WTC11 (cell line): ENCODE results near the gene CTNNA3. TPM values are rescaled to one million over a fixed set of nuclear protein-coding genes. Genes with fewer than 3 reads are reported as not detected.

Experiments
- ATAC-seq: fragments of 200-7000 bp; cut with Tn5 transposase; 2 replicates; pipeline ENCODE4 v1.10.0; 2021; ENCODE audit warnings: mild to moderate bottlenecking, moderate library complexity
- CTCF ChIA-PET: fragments of 300-600 bp; sonication (Branson Sonifier 250); formaldehyde crosslinking; loops from one replicate; lab custom pipeline; 2021; ENCODE audit warnings: antibody characterized with exemption; lab: Charles Lee
- POLR2A ChIA-PET: fragments of 350-600 bp; sonication (Branson Sonifier 250); formaldehyde crosslinking; loops from one replicate; lab custom pipeline; 2021; ENCODE audit warnings: antibody characterized with exemption; lab: Charles Lee
- DNase-seq: peaks from one replicate; pipeline ENCODE4 v3.0.0; 2021; ENCODE audit warnings: low spot score
- H3K27ac Mint-ChIP-seq: 2 replicates; pipeline ENCODE4 v1.8.0; 2021; ENCODE audit warnings: mixed read lengths
- H3K27me3 Mint-ChIP-seq: 2 replicates; pipeline ENCODE4 v1.8.0; 2021; ENCODE audit warnings: low read depth, mild to moderate bottlenecking, moderate library complexity, mixed read lengths
- H3K36me3 Mint-ChIP-seq: 2 replicates; pipeline ENCODE4 v1.8.0; 2021; ENCODE audit warnings: mixed read lengths
- H3K4me1 Mint-ChIP-seq: 2 replicates; pipeline ENCODE4 v1.8.0; 2022; ENCODE audit warnings: mixed read lengths
- H3K4me3 Mint-ChIP-seq: 2 replicates; pipeline ENCODE4 v1.8.0; 2021; ENCODE audit warnings: mild to moderate bottlenecking, moderate library complexity, mixed read lengths
- H3K9me3 Mint-ChIP-seq: 2 replicates; pipeline ENCODE4 v1.8.0; 2021; ENCODE audit warnings: mixed read lengths
- ATF1 ChIP-seq: sonication (generic); formaldehyde crosslinking; IDR thresholded peaks from 2 replicates; pipeline ENCODE4 v1.8.1; 2023; ENCODE audit warnings: mild to moderate bottlenecking, moderate library complexity, missing genetic modification reagents
- ATF3 ChIP-seq: sonication (generic); formaldehyde crosslinking; conservative IDR thresholded peaks from 2 replicates; pipeline ENCODE4 v1.8.1; 2022; ENCODE audit warnings: mild to moderate bottlenecking, missing genetic modification reagents
- CREB1 ChIP-seq: sonication (generic); formaldehyde crosslinking; IDR thresholded peaks from 2 replicates; pipeline ENCODE4 v1.8.0; 2023; ENCODE audit warnings: mild to moderate bottlenecking, missing genetic modification reagents
- EMX1 ChIP-seq: fragments of 250-450 bp; sonication (Bioruptor Pico); IDR thresholded peaks from 2 replicates; pipeline ENCODE4 v1.8.0; 2021; ENCODE audit warnings: mild to moderate bottlenecking
- ESRRA ChIP-seq: sonication (generic); formaldehyde crosslinking; IDR thresholded peaks from 2 replicates; pipeline ENCODE4 v1.8.1; 2022; ENCODE audit warnings: mild to moderate bottlenecking, missing genetic modification reagents, borderline replicate concordance
- FOXP1 ChIP-seq: sonication (generic); formaldehyde crosslinking; IDR thresholded peaks from 2 replicates; pipeline ENCODE4 v1.8.0; 2022; ENCODE audit warnings: missing genetic modification reagents, mild to moderate bottlenecking, moderate library complexity, borderline replicate concordance
- HMGA2 ChIP-seq: fragments of 250-450 bp; sonication (Bioruptor Pico); IDR thresholded peaks from 2 replicates; pipeline ENCODE4 v1.4.0; 2021; ENCODE audit warnings: mild to moderate bottlenecking, moderate library complexity
- KAT7 ChIP-seq: sonication (generic); formaldehyde crosslinking; IDR thresholded peaks from 2 replicates; pipeline ENCODE4 v1.8.1; 2023; ENCODE audit warnings: missing genetic modification reagents, mild to moderate bottlenecking, borderline replicate concordance
- MXD4 ChIP-seq: fragments of 250-450 bp; sonication (Bioruptor Pico); IDR thresholded peaks from 2 replicates; pipeline ENCODE4 v1.8.0; 2021; ENCODE audit warnings: mild to moderate bottlenecking, moderate library complexity, borderline replicate concordance
- NFATC4 ChIP-seq: fragments of 250-450 bp; sonication (Bioruptor Pico); IDR thresholded peaks from 2 replicates; pipeline ENCODE4 v1.9.0; 2021; ENCODE audit warnings: mild to moderate bottlenecking
- NFE2L1 ChIP-seq: sonication (generic); formaldehyde crosslinking; IDR thresholded peaks from 2 replicates; pipeline ENCODE4 v1.8.1; 2023; ENCODE audit warnings: missing genetic modification reagents
- NR1H2 ChIP-seq: sonication (generic); formaldehyde crosslinking; IDR thresholded peaks from 2 replicates; pipeline ENCODE4 v1.9.0; 2021; ENCODE audit warnings: mild to moderate bottlenecking, moderate library complexity, missing genetic modification reagents
- OVOL2 ChIP-seq: fragments of 250-450 bp; sonication (Bioruptor Pico); IDR thresholded peaks from 2 replicates; pipeline ENCODE4 v1.9.0; 2021; ENCODE audit warnings: mild to moderate bottlenecking, borderline replicate concordance
- RELA ChIP-seq: sonication (generic); formaldehyde crosslinking; IDR thresholded peaks from 2 replicates; pipeline ENCODE4 v1.8.1; 2022; ENCODE audit warnings: missing genetic modification reagents, mild to moderate bottlenecking, borderline replicate concordance
- ZBTB21 ChIP-seq: sonication (generic); formaldehyde crosslinking; IDR thresholded peaks from 2 replicates; pipeline ENCODE4 v1.8.1; 2023; ENCODE audit warnings: mild to moderate bottlenecking, missing genetic modification reagents, borderline replicate concordance
- ZMAT4 ChIP-seq: fragments of 250-450 bp; sonication (Bioruptor Pico); IDR thresholded peaks from 2 replicates; pipeline ENCODE4 v1.9.0; 2021; ENCODE audit warnings: mild to moderate bottlenecking
- ZNF121 ChIP-seq: sonication (generic); formaldehyde crosslinking; IDR thresholded peaks from 2 replicates; pipeline ENCODE4 v1.8.0; 2023; ENCODE audit warnings: missing genetic modification reagents
- ZNF138 ChIP-seq: sonication (generic); formaldehyde crosslinking; conservative IDR thresholded peaks from 2 replicates; pipeline ENCODE4 v1.8.1; 2022; ENCODE audit warnings: mild to moderate bottlenecking, moderate library complexity, missing genetic modification reagents
- ZNF423 ChIP-seq: fragments of 250-450 bp; sonication (Bioruptor Pico); IDR thresholded peaks from 2 replicates; pipeline ENCODE4 v2.1.2; 2022; ENCODE audit warnings: mild to moderate bottlenecking, moderate library complexity
- total RNA-seq: library from RNA; stranded (reverse); gene quantifications from 3 replicates; pipeline ENCODE4 v1.2.3, GENCODE V29; 2021
- TF ChIP-seq, protein P1 (sequence below): fragments of 200-600 bp; IDR thresholded peaks from 2 replicates; pipeline ENCODE4 v1.8.0; 2022; ENCODE audit warnings: antibody characterized with exemption
- TF ChIP-seq, protein P2 (sequence below): sonication (generic); formaldehyde crosslinking; IDR thresholded peaks from 2 replicates; pipeline ENCODE4 v1.8.0; 2022; ENCODE audit warnings: mild to moderate bottlenecking, missing genetic modification reagents
- TF ChIP-seq, protein P3 (sequence below): sonication (generic); formaldehyde crosslinking; IDR thresholded peaks from 2 replicates; pipeline ENCODE4 v1.8.1; 2023; ENCODE audit warnings: mild to moderate bottlenecking, missing genetic modification reagents, moderate library complexity
- TF ChIP-seq, protein P4 (sequence below): sonication (generic); formaldehyde crosslinking; IDR thresholded peaks from 2 replicates; pipeline ENCODE4 v1.8.1; 2022; ENCODE audit warnings: missing genetic modification reagents, borderline replicate concordance
- TF ChIP-seq, protein P5 (sequence below): sonication (generic); formaldehyde crosslinking; IDR thresholded peaks from 2 replicates; pipeline ENCODE4 v1.8.1; 2023; ENCODE audit warnings: mild to moderate bottlenecking, missing genetic modification reagents, moderate library complexity

The CTNNA3 gene
- total RNA-seq, 1 experiment from 2014 or later = 6.1 TPM

GRCh38 chr10:66366163-66366562, 1329.8 kb downstream of the CTNNA3 start (continued):
- TF ChIP-seq, protein P1, sequence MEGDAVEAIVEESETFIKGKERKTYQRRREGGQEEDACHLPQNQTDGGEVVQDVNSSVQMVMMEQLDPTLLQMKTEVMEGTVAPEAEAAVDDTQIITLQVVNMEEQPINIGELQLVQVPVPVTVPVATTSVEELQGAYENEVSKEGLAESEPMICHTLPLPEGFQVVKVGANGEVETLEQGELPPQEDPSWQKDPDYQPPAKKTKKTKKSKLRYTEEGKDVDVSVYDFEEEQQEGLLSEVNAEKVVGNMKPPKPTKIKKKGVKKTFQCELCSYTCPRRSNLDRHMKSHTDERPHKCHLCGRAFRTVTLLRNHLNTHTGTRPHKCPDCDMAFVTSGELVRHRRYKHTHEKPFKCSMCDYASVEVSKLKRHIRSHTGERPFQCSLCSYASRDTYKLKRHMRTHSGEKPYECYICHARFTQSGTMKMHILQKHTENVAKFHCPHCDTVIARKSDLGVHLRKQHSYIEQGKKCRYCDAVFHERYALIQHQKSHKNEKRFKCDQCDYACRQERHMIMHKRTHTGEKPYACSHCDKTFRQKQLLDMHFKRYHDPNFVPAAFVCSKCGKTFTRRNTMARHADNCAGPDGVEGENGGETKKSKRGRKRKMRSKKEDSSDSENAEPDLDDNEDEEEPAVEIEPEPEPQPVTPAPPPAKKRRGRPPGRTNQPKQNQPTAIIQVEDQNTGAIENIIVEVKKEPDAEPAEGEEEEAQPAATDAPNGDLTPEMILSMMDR = no peak
- TF ChIP-seq ZNF121 (CRISPR knock-in tag) = no peak
- TF ChIP-seq, protein P2, sequence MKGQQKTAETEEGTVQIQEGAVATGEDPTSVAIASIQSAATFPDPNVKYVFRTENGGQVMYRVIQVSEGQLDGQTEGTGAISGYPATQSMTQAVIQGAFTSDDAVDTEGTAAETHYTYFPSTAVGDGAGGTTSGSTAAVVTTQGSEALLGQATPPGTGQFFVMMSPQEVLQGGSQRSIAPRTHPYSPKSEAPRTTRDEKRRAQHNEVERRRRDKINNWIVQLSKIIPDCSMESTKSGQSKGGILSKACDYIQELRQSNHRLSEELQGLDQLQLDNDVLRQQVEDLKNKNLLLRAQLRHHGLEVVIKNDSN = no peak
- no peak for TF ChIP-seq NR1H2 (CRISPR knock-in tag)
- TF ChIP-seq ZMAT4 (CRISPR knock-in tag) = no peak
- TF ChIP-seq OVOL2 (CRISPR knock-in tag) = no peak

- peaks cover 5% of the 10 kb centered on the region; the same call in 1 of the 2 replicates for H3K9me3 Mint-ChIP-seq
- DNase-seq (no peak), ATAC-seq (no peak)
- no peak overlapping the region for H3K27ac Mint-ChIP-seq
- no peaks in the 10 kb centered on the region; the same call in 1 of the 2 replicates for H3K27me3 Mint-ChIP-seq
- CTCF ChIA-PET = interaction anchor here (1.1 kb wide), 1 partner anchor 221 kb away, joined by 3 read pairs; no protein-coding TSS in a partner anchor
- H3K4me1 Mint-ChIP-seq = no peaks in the 10 kb centered on the region
- POLR2A ChIA-PET = no interaction called here
- 0 out of 2 replicates have a peak, but pooled peaks cover 2% of the 10 kb centered on the region for H3K36me3 Mint-ChIP-seq
- TF ChIP-seq ESRRA (no peak), RELA (CRISPR knock-in tag) (no peak), NFE2L1 (CRISPR knock-in tag) (no peak), ZNF138 (CRISPR knock-in tag) (no peak), ATF3 (CRISPR knock-in tag) (no peak), FOXP1 (no peak), ZNF423 (no peak), HMGA2 (CRISPR knock-in tag) (no peak)
- TF ChIP-seq, protein P3, sequence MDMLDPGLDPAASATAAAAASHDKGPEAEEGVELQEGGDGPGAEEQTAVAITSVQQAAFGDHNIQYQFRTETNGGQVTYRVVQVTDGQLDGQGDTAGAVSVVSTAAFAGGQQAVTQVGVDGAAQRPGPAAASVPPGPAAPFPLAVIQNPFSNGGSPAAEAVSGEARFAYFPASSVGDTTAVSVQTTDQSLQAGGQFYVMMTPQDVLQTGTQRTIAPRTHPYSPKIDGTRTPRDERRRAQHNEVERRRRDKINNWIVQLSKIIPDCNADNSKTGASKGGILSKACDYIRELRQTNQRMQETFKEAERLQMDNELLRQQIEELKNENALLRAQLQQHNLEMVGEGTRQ (CRISPR knock-in tag) = no peak
- TF ChIP-seq, protein P1 = no peak
- no peak overlapping the region for H3K4me3 Mint-ChIP-seq
Measured at GRCh38 chr10:66365686-66366085, 1330.3 kb downstream of the CTNNA3 start.

DNA sequence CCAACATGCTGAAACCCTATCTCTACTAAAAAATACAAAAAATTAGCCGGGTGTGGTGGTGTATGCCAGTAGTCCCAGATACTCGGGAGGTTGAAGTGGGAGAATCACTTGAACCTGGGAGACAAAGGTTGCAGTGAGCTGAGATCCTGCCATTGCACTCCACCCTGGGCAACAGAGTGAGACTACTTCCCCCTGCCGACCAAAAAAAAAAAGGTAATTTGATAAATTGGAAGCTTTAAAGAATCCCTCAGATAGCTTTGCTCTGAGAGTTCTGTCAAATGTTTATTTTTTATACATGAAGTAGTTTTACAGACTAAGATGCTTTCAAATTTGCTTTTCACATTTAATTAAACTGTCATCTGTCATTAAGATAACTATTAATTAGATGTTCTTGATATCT, 1333.5 kb downstream of the CTNNA3 start:
- H3K36me3 Mint-ChIP-seq = 0 out of 2 replicates have a peak, but pooled peaks cover 2% of the 10 kb centered on the region
- DNase-seq (no peak), ATAC-seq (no peak)
- CTCF ChIA-PET = no interaction called here
- no peak overlapping the region for H3K4me3 Mint-ChIP-seq
- no peaks in the 10 kb centered on the region; the same call in 1 of the 2 replicates for H3K27me3 Mint-ChIP-seq
- no peaks in the 10 kb centered on the region for H3K4me1 Mint-ChIP-seq
- no peak overlapping the region for H3K27ac Mint-ChIP-seq
- H3K9me3 Mint-ChIP-seq = peaks cover 5% of the 10 kb centered on the region; the same call in 1 of the 2 replicates
- POLR2A ChIA-PET = no interaction called here
- TF ChIP-seq, protein P4, sequence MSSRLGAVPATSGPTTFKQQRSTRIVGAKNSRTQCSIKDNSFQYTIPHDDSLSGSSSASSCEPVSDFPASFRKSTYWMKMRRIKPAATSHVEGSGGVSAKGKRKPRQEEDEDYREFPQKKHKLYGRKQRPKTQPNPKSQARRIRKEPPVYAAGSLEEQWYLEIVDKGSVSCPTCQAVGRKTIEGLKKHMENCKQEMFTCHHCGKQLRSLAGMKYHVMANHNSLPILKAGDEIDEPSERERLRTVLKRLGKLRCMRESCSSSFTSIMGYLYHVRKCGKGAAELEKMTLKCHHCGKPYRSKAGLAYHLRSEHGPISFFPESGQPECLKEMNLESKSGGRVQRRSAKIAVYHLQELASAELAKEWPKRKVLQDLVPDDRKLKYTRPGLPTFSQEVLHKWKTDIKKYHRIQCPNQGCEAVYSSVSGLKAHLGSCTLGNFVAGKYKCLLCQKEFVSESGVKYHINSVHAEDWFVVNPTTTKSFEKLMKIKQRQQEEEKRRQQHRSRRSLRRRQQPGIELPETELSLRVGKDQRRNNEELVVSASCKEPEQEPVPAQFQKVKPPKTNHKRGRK = no peak
- TF ChIP-seq NFATC4 (CRISPR knock-in tag) (no peak), ATF1 (CRISPR knock-in tag) (no peak), ZBTB21 (CRISPR knock-in tag) (no peak), CREB1 (CRISPR knock-in tag) (no peak), MXD4 (CRISPR knock-in tag) (no peak), KAT7 (CRISPR knock-in tag) (no peak), EMX1 (CRISPR knock-in tag) (no peak)
- TF ChIP-seq, protein P5, sequence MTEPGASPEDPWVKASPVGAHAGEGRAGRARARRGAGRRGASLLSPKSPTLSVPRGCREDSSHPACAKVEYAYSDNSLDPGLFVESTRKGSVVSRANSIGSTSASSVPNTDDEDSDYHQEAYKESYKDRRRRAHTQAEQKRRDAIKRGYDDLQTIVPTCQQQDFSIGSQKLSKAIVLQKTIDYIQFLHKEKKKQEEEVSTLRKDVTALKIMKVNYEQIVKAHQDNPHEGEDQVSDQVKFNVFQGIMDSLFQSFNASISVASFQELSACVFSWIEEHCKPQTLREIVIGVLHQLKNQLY (CRISPR knock-in tag) = no peak
